Naive thymus-derived CD8-positive, alpha-beta T cell (primary cell): ENCODE data around the gene C13orf46. TPM values are rescaled to one million over a fixed set of nuclear protein-coding genes. Genes with fewer than 3 reads are reported as not detected.
A peak's percentile ranks its signal among the peaks of the same experiment; 100 is the strongest.
"Not testable (repeated sequence)": the region's sequence is repeated elsewhere in the genome, so short reads cannot be mapped to it uniquely, and the experiment has no call there.

Experiments
- ATAC-seq, 2 donors: fragments of 150-1000 bp; cut with Tn5 transposase in 1 of 2; sonication (Bioruptor Pico), chemical (Tn5 transposase) in 1 of 2; 1 replicate in 1 of 2; 2 replicates in 1 of 2; pipeline ENCODE4 v1.10.0; 2021; ENCODE audit warnings: mild to moderate bottlenecking in 2 of 2, moderate library complexity in 2 of 2
- POLR2A ChIA-PET: fragments of 350-600 bp; sonication (Branson Sonifier 250); formaldehyde crosslinking; loops from one replicate; lab custom pipeline; 2021; ENCODE audit warnings: antibody characterized with exemption; lab: Charles Lee
- DNase-seq, 10 donors: peaks; one replicate each; pipeline versions ENCODE4 v3.0.0 to v3.0.0-alpha.2; 2020 to 2022
- H3K27ac Mint-ChIP-seq, 10 donors: one replicate each; pipeline ENCODE4 v1.8.0; 2020 to 2022; ENCODE audit warnings: mild to moderate bottlenecking in 10 of 10, mixed read lengths in 10 of 10, moderate library complexity in 4 of 10, inconsistent platforms in 1 of 10
- H3K27me3 Mint-ChIP-seq, 5 donors: one replicate each; pipeline ENCODE4 v1.8.0; 2021 to 2022; ENCODE audit warnings: mixed read lengths in 5 of 5
- H3K36me3 Mint-ChIP-seq, 3 donors: one replicate each; pipeline ENCODE4 v1.8.0; 2020 to 2022; ENCODE audit warnings: mixed read lengths in 3 of 3, mild to moderate bottlenecking in 2 of 3, inconsistent platforms in 1 of 3
- H3K4me1 Mint-ChIP-seq, 4 donors: one replicate each; pipeline ENCODE4 v1.8.0; 2021 to 2022; ENCODE audit warnings: mixed read lengths in 4 of 4
- H3K4me3 Mint-ChIP-seq, 10 donors: one replicate each; pipeline ENCODE4 v1.8.0; 2020 to 2022; ENCODE audit warnings: mild to moderate bottlenecking in 10 of 10, mixed read lengths in 10 of 10, moderate library complexity in 6 of 10, inconsistent platforms in 1 of 10
- H3K9me3 Mint-ChIP-seq, 9 donors: one replicate each; pipeline ENCODE4 v1.8.0; 2020 to 2022; ENCODE audit warnings: mixed read lengths in 9 of 9, mild to moderate bottlenecking in 3 of 9, inconsistent platforms in 1 of 9, moderate library complexity in 1 of 9
- polyA plus RNA-seq, 3 donors: library from polyadenylated mRNA; unstranded; fragments of 300-500 nt; fragmentation: Illumina TruSeq; gene quantifications; one replicate each; pipeline ENCODE4 v1.2.3, GENCODE V29; 2021
- total RNA-seq, 8 experiments: library from RNA in 2 of 8; stranded (reverse) in 2 of 8; gene quantifications; one replicate each; pipeline ENCODE4 v1.2.3 and lab custom pipeline; 2021 to 2026

Gene C13orf46
- total and polyA plus RNA-seq, 5 experiments from 2014 or later = 0.43 to 16.2 (median 1.8) TPM

DNA sequence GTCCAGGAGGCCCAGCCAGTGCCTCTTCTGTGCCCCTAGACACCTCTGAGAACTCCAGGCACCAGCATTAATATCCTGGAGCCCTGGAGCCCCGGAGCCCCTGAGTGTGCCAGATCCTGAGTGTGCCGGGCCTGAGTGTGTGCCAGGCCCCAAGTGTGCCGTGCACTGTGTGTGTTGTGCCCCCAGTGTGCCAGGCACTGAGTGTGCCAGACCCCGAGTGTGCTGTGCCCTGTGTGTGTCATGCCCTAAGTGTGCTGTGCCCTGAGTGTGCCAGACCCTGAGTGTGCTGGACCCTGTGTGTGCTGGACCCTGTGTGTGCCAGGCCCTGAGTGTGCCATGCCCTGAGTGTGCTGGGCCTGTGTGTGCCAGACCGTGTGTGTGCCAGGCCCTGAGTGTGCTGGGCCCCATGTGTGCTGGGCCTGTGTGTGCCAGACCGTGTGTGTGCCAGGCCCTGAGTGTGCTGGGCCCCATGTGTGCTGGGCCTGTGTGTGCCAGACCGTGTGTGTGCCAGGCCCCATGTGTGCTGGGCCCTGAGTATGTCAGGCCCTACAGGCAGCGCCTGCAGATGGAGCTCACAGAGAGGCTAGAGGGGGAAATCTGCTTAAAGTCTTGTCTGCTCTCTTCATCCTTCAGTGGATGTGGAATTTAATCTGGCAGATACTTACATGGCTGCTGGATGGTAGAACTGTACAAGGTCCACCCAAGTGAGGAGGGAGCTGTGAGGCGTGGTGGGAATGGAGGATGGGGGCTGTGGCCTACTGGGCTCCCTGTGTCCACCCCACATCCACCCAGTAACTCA is 53.9 kb downstream of the C13orf46 start:
- DNase-seq (peak in 1 of 10 donors; percentile 7), ATAC-seq (no peak)
- Mint-ChIP-seq H3K4me1 (peaks cover 0 to 3% (median 0%) of the 10 kb centered on the region in 4 donors), H3K36me3 (peaks cover 0 to 12% (median 5%) of the 10 kb centered on the region in 3 donors), H3K27me3 (peaks cover 17 to 56% (median 23%) of the 10 kb centered on the region in 5 donors), H3K9me3 (peaks cover 0 to 15% (median 10%) of the 10 kb centered on the region in 9 donors), H3K27ac (peak overlapping the region in 1 of 10 donors; percentile 35), H3K4me3 (no peak overlapping the region)
- POLR2A ChIA-PET = no interaction called here

DNA sequence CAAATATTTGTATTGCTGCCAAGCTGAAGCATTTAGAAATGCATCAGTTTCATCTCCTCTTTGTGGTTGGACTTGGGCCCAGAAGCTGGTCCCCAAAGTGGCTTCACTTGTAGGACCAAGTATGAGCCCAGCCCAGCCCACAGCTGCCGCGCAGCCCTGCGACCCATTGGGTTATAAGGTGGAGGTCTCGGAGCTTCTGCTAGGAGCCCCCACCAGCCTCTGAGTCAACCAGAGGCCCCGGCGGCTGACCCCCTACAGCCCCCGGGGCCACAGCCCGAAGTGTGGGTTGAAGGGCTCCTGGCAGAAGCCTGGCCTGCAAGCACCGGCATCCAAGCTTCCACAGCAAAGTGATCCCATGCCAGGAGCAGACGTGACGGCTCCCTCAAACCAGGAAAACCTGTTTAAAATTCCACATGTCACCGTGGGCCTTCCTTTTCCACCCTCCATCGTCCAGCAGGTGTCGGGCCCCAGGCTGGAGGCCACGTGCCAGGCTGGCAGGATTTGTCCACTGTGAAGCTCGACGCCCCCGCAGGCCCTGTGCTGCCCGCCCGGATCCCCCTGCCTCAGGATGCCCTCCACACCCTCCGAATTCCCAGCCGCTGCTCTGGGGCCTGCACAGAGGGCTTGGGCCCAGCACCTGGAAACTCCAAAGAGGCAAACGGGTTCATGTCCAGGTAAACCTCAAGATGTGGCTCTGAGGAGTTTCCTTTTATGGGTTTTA is 54.7 kb downstream of the C13orf46 start:
- peak in 1 of 10 donors; percentile 7 for DNase-seq
- peaks cover 0 to 5% (median under 1%) of the 10 kb centered on the region in 4 donors for H3K4me1 Mint-ChIP-seq
- H3K4me3 Mint-ChIP-seq = no peak overlapping the region
- ATAC-seq = no peak
- peaks cover 0 to 18% (median 10%) of the 10 kb centered on the region in 9 donors for H3K9me3 Mint-ChIP-seq
- H3K27ac Mint-ChIP-seq = no peak overlapping the region
- POLR2A ChIA-PET = no interaction called here
- peaks cover 19 to 63% (median 27%) of the 10 kb centered on the region in 5 donors for H3K27me3 Mint-ChIP-seq
- H3K36me3 Mint-ChIP-seq = peaks cover 0 to 15% (median 5%) of the 10 kb centered on the region in 3 donors

DNA sequence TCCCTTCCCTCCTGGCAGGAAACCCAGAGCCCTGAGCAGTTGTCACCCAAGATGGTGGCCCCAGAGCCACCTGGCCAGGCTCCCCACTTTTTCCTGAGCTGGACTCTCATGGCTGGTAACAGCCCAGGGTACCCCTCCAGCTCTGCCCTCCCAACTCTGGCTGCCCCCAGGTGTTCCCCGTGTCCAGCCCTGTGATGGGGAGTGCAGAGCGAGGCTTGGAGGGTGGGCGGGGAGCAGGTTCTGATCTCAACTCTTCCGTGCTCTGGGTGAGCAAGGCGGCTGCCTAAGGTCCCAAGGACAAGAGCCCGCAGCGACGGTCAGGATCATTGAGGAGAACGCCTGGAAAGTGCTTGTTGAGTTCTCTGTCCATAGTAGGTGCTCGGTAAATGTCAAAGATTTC is 55.3 kb downstream of the C13orf46 start:
- no peak overlapping the region for H3K27ac Mint-ChIP-seq
- peaks cover 0 to 5% (median under 1%) of the 10 kb centered on the region in 4 donors for H3K4me1 Mint-ChIP-seq
- H3K27me3 Mint-ChIP-seq = peaks cover 22 to 66% (median 31%) of the 10 kb centered on the region in 5 donors
- H3K9me3 Mint-ChIP-seq = peaks cover 0 to 19% (median 10%) of the 10 kb centered on the region in 9 donors
- no peak overlapping the region for H3K4me3 Mint-ChIP-seq
- ATAC-seq = no peak
- H3K36me3 Mint-ChIP-seq = peaks cover 0 to 17% (median 5%) of the 10 kb centered on the region in 3 donors
- POLR2A ChIA-PET = no interaction called here
- peak in 1 of 10 donors; percentile 9 for DNase-seq

DNA sequence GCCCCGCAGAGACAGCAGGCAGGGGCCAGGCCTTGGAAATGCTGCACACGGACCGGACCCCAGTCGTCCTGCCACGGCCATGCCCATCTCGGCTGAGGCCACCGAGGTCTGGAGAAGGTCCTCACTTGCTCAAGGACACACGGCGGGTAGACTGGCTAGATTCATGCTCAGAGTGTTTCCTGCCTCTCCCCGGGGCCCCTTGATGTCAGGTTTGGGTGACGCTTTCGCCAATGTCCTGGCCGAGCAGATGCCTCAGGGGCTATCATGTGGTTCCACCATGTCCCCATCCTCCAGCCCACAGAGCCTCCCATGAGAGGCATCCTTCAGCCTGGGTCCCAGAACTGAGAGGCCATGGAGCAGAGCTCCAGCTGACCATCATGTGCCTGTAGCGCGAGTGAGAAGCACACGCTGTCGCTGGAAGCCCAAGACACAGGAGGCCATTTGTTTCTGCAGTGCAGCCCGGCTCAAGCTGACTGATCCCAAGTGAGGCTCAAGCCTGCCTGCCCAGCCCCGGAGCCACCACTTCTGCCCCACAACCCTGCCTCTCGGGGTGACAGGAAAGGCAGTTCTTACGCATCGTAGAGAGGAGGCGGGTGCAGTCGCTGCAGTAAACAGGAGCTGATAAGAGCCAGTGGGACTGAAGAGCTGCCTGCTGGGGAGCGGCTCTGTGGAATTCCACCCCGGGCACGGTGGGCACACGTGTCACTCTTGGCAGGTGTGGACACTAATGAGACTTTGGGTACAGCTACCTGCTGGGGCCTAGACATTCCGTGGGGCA is 56.1 kb downstream of the C13orf46 start:
- POLR2A ChIA-PET = no interaction called here

DNA sequence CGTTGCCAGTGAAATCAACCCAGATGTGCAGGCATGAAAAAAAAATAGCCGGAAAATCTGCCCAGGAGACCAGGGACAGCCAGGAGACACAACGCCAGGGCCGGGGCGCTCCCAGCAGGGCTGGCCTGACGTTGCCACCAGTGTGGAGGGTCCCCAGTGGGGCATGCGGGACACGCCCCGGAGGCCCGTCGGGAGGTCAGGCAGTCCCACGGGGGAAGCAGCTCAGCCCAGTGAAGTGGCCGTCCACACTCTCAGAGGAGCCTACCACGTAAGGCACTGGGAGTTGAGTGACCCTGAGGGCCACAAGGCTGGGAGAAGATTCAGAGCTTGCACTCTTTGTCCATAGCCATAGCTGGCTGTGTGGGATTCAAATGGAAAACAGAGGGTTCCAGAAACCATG is 56.8 kb downstream of the C13orf46 start:
- Mint-ChIP-seq H3K36me3 (peaks cover 0 to 24% (median 5%) of the 10 kb centered on the region in 3 donors), H3K9me3 (peaks cover 0 to 21% (median 12%) of the 10 kb centered on the region in 9 donors), H3K27me3 (peaks cover 26 to 68% (median 35%) of the 10 kb centered on the region in 5 donors), H3K27ac (no peak overlapping the region), H3K4me3 (no peak overlapping the region), H3K4me1 (peaks cover 0 to 5% (median under 1%) of the 10 kb centered on the region in 4 donors)
- POLR2A ChIA-PET = no interaction called here
- no peak for ATAC-seq
- DNase-seq = no peak

More for the DNA sequence above, 56.1 kb downstream of the C13orf46 start:
- DNase-seq = peak in 1 of 10 donors; percentile 15
- no peak overlapping the region for H3K4me3 Mint-ChIP-seq
- peaks cover 0 to 16% (median 10%) of the 10 kb centered on the region in 9 donors for H3K9me3 Mint-ChIP-seq
- H3K36me3 Mint-ChIP-seq = peaks cover 0 to 19% (median 5%) of the 10 kb centered on the region in 3 donors
- peaks cover 0 to 5% (median under 1%) of the 10 kb centered on the region in 4 donors for H3K4me1 Mint-ChIP-seq
- peak overlapping the region in 1 of 10 donors; percentile 1 for H3K27ac Mint-ChIP-seq
- ATAC-seq = no peak
- H3K27me3 Mint-ChIP-seq = peaks cover 22 to 65% (median 31%) of the 10 kb centered on the region in 5 donors

DNA sequence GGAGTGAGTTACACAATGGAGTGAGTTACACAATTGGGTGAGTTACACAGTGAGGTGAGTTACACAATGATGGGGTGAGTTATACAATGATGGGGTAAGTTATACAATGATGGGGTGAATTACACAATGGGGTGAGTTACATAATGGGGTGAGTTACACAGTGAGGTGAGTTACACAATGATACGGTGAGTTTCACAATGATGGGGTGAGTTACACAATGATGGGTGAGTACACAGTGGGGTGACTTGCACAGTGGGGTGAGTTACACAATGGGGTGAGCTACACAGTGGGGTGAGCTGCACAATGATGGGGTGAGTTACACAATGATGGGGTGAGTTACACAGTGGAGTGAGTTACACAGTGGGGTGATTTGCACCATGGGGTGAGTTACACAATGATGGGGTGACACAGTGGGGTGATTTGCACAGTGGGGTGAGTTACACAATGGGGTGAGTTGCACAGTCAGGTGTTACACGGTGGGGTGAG is 57.5 kb downstream of the C13orf46 start:
- Mint-ChIP-seq H3K36me3 (peaks cover 0 to 18% (median 0%) of the 10 kb centered on the region in 3 donors), H3K4me3 (no peak overlapping the region), H3K27me3 (peaks cover 25 to 63% (median 32%) of the 10 kb centered on the region in 5 donors), H3K4me1 (peaks cover 0 to 5% (median under 1%) of the 10 kb centered on the region in 4 donors), H3K27ac (peak overlapping the region in 1 of 10 donors; percentile 78), H3K9me3 (peaks cover 0 to 14% (median 8%) of the 10 kb centered on the region in 9 donors)
- no peak for DNase-seq
- POLR2A ChIA-PET = interaction anchor here (0.5 kb wide), 1 partner anchor 29 kb away, joined by 3 read pairs; no protein-coding TSS in a partner anchor
- ATAC-seq = no peak

DNA sequence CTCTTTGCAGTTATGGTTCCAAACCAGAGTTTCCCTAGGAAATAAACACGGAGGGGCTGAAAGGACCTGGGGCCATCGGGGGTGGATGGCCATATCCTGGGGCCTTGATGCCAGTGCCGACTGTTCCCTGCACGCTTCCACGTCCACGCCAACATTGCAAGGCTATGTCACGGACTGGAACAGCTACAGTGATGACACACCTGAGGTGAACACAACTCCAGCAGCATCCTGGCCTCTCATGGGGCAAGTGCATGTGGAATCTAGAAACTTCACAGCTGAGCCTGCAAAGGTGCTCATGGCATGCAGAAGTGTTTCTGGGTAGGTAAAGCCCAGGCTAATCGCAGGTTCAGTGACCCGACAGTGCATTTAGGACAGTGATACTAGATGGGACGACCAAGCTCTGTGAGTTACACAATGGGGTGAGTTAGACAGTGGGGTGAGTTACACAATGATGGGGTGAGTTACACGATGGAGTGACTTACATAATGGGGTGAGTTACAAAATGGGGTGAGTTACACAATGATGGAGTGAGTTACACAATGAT is 58.0 kb downstream of the C13orf46 start:
- no peak for DNase-seq
- POLR2A ChIA-PET = interaction anchor here (0.5 kb wide), 1 partner anchor 29 kb away, joined by 3 read pairs; no protein-coding TSS in a partner anchor

DNA sequence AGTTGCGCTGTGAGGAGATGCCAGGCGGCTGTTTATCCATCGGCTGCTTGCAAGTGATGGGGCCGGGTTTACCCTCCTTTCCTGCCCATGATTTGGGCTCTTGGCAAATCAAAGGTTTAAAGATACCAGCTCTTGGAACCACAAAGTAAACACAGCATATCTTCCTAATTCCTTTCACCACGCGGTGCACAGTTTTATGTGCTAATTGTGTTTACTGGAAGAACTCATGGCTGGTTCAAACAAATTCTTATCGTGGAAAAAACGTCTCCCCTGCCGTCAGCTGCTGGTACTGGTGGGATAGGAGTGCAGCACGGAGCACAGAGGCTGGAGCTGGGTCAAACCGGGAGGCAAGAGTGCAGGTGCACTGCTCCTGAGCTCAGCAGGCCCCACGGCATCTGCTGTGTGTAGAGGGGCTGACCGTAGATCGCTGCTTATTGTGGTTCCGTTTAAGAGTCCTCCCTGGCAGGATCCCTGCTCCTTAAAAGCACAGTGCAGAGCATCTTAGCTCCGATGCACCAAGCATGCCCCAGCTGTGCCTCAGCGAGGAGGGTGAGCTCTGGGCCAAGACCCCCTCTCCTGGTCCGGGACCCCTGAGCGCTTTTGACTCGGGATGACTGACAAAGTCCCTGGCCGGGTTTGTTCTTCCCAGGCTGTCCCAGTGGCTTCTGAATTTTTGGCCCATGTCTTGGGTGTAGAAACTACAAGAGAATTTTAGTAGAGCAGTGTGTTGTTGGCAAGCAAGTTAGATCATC is 58.7 kb downstream of the C13orf46 start:
- peaks cover 0 to 11% (median 7%) of the 10 kb centered on the region in 9 donors for H3K9me3 Mint-ChIP-seq
- peaks cover 0 to 15% (median 0%) of the 10 kb centered on the region in 3 donors for H3K36me3 Mint-ChIP-seq
- H3K27ac Mint-ChIP-seq = peak overlapping the region in 1 of 10 donors; percentile 59
- POLR2A ChIA-PET = no interaction called here
- H3K4me1 Mint-ChIP-seq = peaks cover 0 to 5% (median under 1%) of the 10 kb centered on the region in 4 donors
- no peak for DNase-seq
- peaks cover 24 to 62% (median 39%) of the 10 kb centered on the region in 5 donors for H3K27me3 Mint-ChIP-seq
- no peak overlapping the region for H3K4me3 Mint-ChIP-seq
- ATAC-seq = no peak

More for the DNA sequence above, 58.0 kb downstream of the C13orf46 start:
- Mint-ChIP-seq H3K27me3 (peaks cover 26 to 65% (median 35%) of the 10 kb centered on the region in 5 donors), H3K9me3 (peaks cover 0 to 11% (median 8%) of the 10 kb centered on the region in 9 donors), H3K36me3 (peaks cover 0 to 15% (median 0%) of the 10 kb centered on the region in 3 donors), H3K4me3 (no peak overlapping the region), H3K27ac (no peak overlapping the region), H3K4me1 (peaks cover 0 to 5% (median under 1%) of the 10 kb centered on the region in 4 donors)
- no peak for ATAC-seq

DNA sequence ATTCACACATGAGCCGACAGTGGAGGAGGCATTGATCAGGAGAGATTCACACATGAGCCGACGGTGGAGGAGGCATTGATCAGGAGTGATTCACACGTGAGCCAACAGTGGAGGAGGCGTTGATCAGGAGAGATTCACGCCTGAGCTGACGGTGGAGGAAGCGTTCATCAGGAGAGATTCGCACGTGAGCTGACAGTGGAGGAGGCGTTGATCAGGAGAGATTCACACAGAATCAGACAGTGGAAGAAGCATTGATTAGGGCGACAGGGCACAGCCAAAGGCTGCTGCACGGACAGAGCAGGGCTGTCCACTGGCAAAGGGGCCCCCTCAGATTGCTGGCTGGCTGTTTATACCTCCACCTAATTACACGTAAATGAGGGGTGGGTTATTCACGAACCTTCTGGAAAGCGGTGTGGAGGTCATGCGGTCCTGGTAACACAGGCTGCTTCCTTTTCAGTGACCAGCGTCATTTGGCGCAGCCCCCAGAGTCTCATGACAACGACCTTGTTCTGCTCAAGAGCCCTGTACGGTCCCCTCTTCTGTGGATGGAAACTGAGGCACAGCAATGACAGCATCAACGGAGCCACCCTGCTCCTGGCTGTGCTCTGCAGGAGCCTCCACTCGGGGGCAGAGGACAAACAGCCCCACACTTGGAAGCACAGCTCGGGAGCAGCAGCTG is 59.4 kb downstream of the C13orf46 start:
- POLR2A ChIA-PET = no interaction called here
- Mint-ChIP-seq H3K4me1 (peaks cover 0 to 5% (median under 1%) of the 10 kb centered on the region in 4 donors), H3K27me3 (peaks cover 24 to 66% (median 40%) of the 10 kb centered on the region in 5 donors), H3K9me3 (peaks cover 0 to 11% (median 7%) of the 10 kb centered on the region in 9 donors), H3K36me3 (peaks cover 0 to 15% (median 0%) of the 10 kb centered on the region in 3 donors), H3K27ac (peak overlapping the region in 1 of 10 donors; percentile 69), H3K4me3 (no peak overlapping the region)
- ATAC-seq = no peak
- no peak for DNase-seq

DNA sequence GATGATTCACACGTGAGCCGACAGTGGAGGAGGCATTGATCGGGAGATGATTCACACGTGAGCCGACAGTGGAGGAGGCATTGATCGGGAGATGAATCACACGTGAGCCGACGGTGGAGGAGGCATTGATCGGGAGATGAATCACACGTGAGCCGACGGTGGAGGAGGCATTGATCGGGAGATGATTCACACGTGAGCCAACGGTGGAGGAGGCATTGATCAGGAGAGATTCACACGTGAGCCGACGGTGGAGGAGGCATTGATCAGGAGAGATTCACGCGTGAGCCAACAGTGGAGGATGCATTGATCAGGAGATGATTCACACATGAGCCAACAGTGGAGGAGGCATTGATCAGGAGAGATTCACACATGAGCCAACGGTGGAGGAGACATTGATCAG is 60.0 kb downstream of the C13orf46 start:
- POLR2A ChIA-PET, ATAC-seq, DNase-seq, H3K4me1 Mint-ChIP-seq, H3K4me3 Mint-ChIP-seq: not testable (repeated sequence)
- Mint-ChIP-seq H3K27me3 (peaks cover 24 to 73% (median 47%) of the 10 kb centered on the region in 5 donors), H3K27ac (peak overlapping the region in 1 of 10 donors; percentile 13), H3K9me3 (peaks cover 0 to 11% (median 7%) of the 10 kb centered on the region in 9 donors), H3K36me3 (peaks cover 0 to 15% (median 0%) of the 10 kb centered on the region in 3 donors)
